Measurements from ENCODE around the gene PYGM. TPM values are rescaled to one million over a fixed set of nuclear protein-coding genes. Genes with fewer than 3 reads are reported as not detected.

PYGM gene
- total and polyA plus RNA-seq, 2 of the 13 experiments (the other 11 are each of a cell fraction or from before 2014, with no cell fraction given), result 0.11 to 0.12 TPM

GRCh38 chr11:64711956-64712362 is 47.8 kb downstream of the PYGM start:
- TF ChIP-seq ZNF850 (CRISPR knock-in tag; conservative IDR thresholded peaks at IDR 0.05) (no peak), ZC3H4 (CRISPR knock-in tag; IDR thresholded peaks at IDR 0.05; ENCODE audit: borderline replicate concordance) (no peak), PAX8 (CRISPR knock-in tag; IDR thresholded peaks at IDR 0.05; ENCODE audit: borderline replicate concordance) (no peak), HMG20B (CRISPR knock-in tag; conservative IDR thresholded peaks at IDR 0.05) (no peak), NFIB (CRISPR knock-in tag; IDR thresholded peaks at IDR 0.05; ENCODE audit: borderline replicate concordance) (no peak), ZFP36L1 (CRISPR knock-in tag; IDR thresholded peaks at IDR 0.05) (no peak), ZNF468 (CRISPR knock-in tag; IDR thresholded peaks at IDR 0.05) (no peak), LBX2 (CRISPR knock-in tag; IDR thresholded peaks at IDR 0.05; ENCODE audit: borderline replicate concordance) (no peak), POLR2AphosphoS2 (IDR thresholded peaks at IDR 0.05; ENCODE audit: low read depth, low read length) (no peak), MXD3 (CRISPR knock-in tag; IDR thresholded peaks at IDR 0.05) (no peak), ZNF101 (CRISPR knock-in tag; IDR thresholded peaks at IDR 0.05; ENCODE audit: borderline replicate concordance, low read depth) (no peak), ZNF879 (CRISPR knock-in tag; IDR thresholded peaks at IDR 0.05) (no peak), DNMT1 (CRISPR knock-in tag; IDR thresholded peaks at IDR 0.05) (no peak), ZNF441 (CRISPR knock-in tag; IDR thresholded peaks at IDR 0.05; ENCODE audit: borderline replicate concordance) (no peak)
- Histone ChIP-seq H2AFZ (ENCODE audit: low read length) (no peak overlapping the region), H3K4me2 (ENCODE audit: low read depth, low read length) (no peak overlapping the region), H3K9me3 (ENCODE audit: low read length) (no peaks in the 10 kb centered on the region), H3K4me1 (ENCODE audit: insufficient read depth, low read length) (peaks cover 5% of the 10 kb centered on the region; the same call in 1 of the 2 replicates), H3K27ac (ENCODE audit: extremely low read length, insufficient read depth, low read length) (no peak overlapping the region), H3K9ac (ENCODE audit: insufficient read depth, low read depth, low read length) (no peak overlapping the region), H3K27me3 (ENCODE audit: control insufficient read depth in 1 of 2, insufficient read depth in 2 of 2, low read length in 2 of 2) (peaks cover 6 to 55% of the 10 kb centered on the region in 2 experiments; a peak in 4 of 5 replicates), H3K79me2 (ENCODE audit: insufficient read depth, low read length) (no peaks in the 10 kb centered on the region), H4K20me1 (ENCODE audit: insufficient read depth, low read length) (no peaks in the 10 kb centered on the region), H3K36me3 (replicated peaks in 1 of 2; ENCODE audit: control insufficient read depth in 1 of 2, insufficient read depth in 2 of 2, low read length in 2 of 2) (no peaks in the 10 kb centered on the region), H3K4me3 (replicated peaks in 1 of 3; ENCODE audit: insufficient read depth in 1 of 3, low read depth in 2 of 3, low read length in 3 of 3) (no peak overlapping the region)
- no TSS peak for BruUV-seq (replicated peaks)
- ChIA-PET POLR2A (no interaction called here), CTCF (ENCODE audit: low intra/inter-chr PET ratio, low total read pairs) (no interaction called here)
- ATAC-seq, result no peak
- FAIRE-seq, result no peak
- DNase-seq (ENCODE audit: low spot score), result no peak
- in situ Hi-C loops (cut with HindIII; ENCODE audit: extremely low pct_ligation_motif_present, low pct_unique_long_range_greater_than_20kb), result no loop called here
- WGBS (ENCODE audit: low lambda C conversion rate), result 58% methylated on average over 19 of the region's 19 CpGs
- intact Hi-C loops (cut with micrococcal nuclease; ENCODE audit: unreplicated experiment), result no loop called here

All from HepG2 (cell line).